GM08714 (cell line): ENCODE measurements around the gene SLC25A33.
"Not testable (repeated sequence)": the region's sequence is repeated elsewhere in the genome, so short reads cannot be mapped to it uniquely, and the experiment has no call there.

Source experiments
- H3K4me3 ChIP-seq: fragments of 200-500 bp; sonication (Bioruptor generic); 2 replicates; pipeline ENCODE4 v1.5.1; 2014; ENCODE audit warnings: mild to moderate bottlenecking, low read length, inconsistent platforms
- ZNF274 ChIP-seq: IDR thresholded peaks from 2 replicates; pipeline ENCODE4 v1.6.1; 2012; ENCODE audit warnings: mild to moderate bottlenecking, low read depth, low read length

The SLC25A33 gene

DNA sequence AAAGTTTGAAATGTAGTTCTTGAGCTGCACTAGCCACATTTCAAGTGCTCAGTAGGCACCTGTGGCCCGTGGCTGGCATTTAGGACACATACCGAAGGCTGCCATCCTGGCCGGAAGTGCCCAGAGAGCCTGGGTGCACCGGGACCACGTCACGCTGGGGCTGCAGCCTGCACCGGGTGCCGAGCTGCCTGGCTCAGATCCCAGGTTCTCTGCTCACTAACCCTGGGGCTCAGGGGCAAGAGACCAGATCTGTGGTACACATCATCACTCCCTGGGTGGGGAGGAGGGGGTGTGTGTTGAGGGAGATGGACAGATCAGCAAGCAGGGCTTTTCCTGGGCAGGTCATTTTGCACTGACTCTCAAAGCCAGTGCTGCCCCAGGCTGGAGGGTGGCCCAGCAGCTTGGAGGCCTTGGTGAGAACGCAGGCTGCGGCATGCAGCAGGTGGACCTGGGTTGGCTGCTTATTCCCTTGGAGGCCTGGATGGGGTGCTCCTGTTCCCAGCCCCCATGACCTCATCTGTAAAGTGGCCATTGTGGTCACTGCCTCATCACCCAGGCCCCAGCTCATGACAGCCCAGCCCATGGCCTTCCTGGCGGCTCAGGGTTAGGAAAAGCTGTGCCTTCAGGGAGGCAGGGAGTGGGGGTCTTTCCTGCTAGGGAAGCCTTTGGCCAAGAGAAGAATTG lies 73.0 kb downstream of the SLC25A33 start:
- H3K4me3 ChIP-seq = no peak overlapping the region
- no peak for TF ChIP-seq ZNF274

DNA sequence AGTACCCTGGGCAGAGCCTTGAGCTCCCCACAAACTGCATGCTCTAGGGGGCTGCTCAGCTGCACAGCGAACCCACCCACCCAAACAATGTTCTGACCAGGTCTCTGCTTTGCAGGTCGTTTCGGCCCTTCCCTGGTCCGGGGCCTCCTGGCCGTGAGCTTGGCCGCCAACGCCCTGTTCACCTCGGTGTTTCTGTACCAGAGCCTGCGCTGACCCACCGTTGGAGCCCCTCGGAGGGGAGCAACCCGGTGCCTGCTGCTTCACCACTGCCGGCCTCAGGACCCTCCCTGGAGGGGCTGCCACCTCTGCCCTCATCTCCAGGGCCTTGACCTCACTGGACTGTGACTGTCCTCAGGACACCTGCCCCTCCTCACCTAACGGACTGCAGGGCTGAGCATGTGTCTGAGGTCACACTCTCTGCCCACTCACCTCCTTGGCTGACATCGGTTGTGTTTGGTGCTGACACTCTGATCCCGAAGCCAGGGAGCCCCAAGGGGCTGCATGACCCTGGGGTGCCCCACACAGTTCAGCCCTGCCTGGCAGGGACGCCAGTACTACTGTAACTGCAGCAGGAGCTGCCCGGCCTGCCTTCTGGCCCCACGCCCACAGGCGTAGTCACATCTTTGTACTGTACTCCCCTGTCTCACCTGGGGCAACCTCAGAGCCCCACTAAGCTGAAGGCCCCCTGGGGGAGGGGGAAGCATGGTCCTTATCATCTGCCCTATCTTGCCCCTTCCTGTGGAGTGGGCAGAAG lies 73.8 kb downstream of the SLC25A33 start:
- no peak overlapping the region for H3K4me3 ChIP-seq
- TF ChIP-seq ZNF274 = no peak

DNA sequence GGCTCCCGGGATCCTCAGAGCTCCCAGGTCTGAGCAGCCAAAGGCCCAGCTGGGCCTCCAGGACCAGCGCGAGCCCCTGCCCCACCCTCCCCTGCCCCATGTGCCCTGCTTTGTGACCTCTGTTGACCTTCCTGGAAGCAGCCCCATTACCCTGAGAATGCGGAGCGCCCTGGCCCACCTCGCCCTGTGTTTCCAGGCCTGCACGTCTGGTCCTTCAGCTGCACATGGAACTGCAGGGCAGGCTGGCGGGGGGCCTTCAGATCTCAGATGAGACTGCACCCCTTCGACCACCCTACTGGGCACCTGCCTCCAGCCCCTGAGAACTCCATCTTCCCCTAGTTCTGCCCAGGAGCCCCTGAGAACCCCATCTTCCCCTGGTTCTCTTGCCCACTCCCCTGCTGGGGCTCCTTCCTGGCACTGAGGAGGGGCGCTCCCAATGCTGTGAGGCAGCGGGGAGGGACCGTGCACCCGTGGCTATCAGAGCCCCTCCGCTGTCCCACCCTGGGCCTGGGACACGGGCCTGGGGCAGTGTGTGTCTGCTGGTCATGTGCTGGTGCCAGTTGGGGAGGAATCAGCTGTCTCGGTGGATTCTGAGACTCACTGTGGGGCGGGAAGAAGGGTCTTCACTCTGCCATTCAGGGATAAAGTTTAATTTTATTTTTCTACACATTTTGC lies 74.5 kb downstream of the SLC25A33 start:
- no peak for TF ChIP-seq ZNF274
- no peak overlapping the region for H3K4me3 ChIP-seq

DNA sequence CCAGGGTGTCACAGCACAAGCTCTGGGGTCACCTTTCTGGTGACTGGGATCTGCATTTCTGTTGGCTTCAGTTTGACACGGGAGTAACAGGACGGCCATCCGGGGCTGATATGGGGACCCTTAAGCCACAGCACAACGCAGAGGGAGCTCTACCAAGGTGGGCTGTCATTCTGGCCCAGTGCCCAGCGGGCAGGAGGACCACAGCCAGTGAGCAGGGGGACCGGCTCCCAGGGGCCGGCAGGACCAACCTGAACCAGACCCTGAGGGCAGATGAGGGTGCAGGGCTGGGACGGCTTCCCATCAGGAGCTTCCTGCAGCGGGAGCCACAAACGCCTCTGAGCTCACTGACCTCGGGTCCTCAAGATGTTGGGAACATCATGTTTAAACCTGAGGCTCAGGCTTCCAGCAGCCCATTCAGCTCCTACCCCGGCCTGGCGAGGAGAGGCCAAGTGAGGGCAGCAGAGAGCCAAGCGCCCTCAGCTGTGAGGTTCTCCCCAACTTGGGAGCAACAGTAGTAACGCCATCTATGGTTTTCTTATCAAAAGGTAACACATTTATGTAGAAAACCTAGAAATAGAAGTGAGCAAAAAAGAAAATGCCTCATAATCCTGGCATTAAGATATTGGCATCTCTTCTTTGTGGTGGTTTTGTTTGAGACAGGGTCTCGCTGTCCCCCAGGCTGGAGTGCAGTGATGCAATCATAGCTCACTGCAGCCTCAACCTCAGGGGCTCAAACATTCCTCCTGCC lies 76.2 kb downstream of the SLC25A33 start:
- no peak for TF ChIP-seq ZNF274
- H3K4me3 ChIP-seq = no peak overlapping the region

DNA sequence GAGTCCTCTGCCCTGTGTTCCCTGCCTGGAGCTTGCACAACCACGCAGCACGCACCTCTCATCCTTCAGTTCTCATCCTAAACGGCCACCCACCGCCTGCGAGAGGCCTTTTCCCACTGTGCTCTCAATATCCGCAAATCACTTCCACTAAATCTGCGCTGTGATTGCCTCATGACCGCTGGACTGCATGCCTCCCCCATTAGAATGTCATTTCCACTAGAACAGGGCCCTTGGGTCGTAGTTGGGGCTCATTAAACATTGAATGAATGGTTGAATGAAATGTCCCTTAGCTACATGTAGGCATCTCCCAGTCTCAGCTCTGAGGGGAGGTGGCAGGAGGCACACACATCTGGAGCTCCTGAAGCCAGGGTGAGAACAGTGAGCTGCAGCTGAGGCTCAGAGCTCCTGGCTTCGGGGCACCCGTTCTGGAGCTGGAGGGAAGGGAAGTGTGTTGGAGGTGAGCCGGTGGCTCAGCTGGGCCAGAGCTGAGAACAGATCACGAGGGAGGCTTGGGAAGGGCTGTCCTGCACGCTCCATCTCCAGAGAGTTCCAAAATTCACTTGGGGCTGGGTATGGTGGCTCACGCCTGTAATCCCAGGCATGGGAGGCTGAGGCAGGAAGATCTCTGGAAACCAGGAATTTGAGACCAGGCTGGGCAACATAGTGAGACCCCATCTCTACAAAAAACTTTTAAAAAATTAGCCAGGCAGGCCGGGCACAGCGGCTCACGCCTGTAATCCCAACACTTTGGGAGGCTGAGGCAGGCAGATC lies 79.8 kb downstream of the SLC25A33 start:
- no peak for TF ChIP-seq ZNF274
- no peak overlapping the region for H3K4me3 ChIP-seq

DNA sequence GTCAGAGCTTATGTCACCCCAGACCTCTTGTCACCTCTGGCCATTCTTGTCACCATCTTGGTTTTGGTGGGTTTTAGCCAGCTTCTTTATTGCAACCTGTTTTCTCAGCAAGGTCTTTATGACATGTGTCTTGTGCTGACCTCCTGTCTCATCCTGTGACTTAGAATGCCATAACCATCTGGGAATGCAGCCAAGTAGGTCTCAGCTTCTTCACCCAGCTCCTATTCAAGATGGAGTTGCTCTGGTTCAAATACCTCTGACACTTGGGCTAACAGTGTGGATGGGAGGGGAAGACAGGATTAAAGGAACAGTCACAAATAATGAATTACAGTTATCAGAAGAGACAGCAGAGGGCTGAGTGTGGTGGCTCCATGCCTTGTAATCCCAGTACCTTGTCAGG lies 81.8 kb downstream of the SLC25A33 start:
- no peak for TF ChIP-seq ZNF274

DNA sequence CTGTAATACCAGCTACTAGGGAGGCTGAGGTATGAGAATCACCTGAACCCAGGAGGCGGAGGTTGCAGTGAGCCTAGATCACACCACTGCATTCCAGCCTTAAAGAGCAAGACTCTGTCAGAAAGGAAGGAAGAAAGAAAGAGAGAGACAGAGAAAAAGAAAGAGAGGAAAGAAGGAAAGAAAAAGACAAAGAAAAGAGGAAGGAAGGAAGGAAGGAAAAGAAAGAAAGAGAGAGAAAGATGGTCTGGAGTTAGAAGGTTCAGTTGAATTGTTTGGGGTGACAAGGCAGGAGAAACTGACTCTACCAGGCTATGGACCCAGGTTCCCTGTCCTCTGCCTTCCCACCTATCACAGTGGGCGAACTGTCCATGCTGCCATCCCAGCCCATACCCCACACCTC lies 84.8 kb downstream of the SLC25A33 start:
- no peak for TF ChIP-seq ZNF274
- no peak overlapping the region for H3K4me3 ChIP-seq

More for the DNA sequence above, 81.8 kb downstream of the SLC25A33 start:
- H3K4me3 ChIP-seq = no peak overlapping the region

DNA sequence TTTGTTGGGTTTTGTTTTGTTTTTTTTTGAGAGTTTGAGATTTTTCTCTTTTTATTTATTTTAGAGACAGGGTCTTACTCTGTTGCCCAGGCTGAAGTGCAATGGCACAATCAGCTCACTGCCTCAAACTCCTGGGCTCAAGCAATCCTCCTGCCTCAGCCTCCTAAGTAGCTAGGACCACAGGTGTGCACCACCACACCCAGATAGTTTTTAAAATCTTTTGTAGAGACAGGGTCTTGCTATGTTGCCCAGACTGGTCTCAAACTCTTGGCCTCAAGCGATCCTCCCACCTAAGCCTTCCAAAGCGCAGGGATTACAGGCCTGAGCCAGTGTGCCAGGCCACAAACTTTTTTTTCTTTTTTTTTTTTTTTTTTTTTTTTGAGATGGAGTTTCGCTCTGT lies 85.8 kb downstream of the SLC25A33 start:
- H3K4me3 ChIP-seq = not testable (repeated sequence)

DNA sequence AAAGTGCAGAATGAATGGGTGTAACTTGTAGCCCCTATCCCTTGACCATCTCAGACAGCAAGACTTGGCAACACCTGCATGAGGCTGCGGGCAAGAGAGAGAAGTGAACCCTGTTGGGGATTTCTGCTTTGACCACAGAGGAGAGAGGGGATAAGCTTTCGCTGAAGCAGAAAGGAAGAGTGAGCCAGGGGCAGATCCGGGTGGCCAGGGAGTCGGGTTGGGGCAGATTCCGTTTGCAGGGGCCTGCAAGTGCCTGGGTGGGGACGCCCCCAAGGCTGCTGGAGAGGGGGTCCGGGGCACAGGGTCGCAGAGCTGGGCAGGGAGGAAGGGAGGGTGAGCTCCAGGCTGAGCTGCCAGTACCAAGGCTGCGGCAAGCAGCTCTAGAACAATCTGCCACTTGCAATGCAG lies 86.9 kb downstream of the SLC25A33 start:
- peak overlapping the region; percentile 50; the same call in 1 of the 2 replicates for H3K4me3 ChIP-seq

DNA sequence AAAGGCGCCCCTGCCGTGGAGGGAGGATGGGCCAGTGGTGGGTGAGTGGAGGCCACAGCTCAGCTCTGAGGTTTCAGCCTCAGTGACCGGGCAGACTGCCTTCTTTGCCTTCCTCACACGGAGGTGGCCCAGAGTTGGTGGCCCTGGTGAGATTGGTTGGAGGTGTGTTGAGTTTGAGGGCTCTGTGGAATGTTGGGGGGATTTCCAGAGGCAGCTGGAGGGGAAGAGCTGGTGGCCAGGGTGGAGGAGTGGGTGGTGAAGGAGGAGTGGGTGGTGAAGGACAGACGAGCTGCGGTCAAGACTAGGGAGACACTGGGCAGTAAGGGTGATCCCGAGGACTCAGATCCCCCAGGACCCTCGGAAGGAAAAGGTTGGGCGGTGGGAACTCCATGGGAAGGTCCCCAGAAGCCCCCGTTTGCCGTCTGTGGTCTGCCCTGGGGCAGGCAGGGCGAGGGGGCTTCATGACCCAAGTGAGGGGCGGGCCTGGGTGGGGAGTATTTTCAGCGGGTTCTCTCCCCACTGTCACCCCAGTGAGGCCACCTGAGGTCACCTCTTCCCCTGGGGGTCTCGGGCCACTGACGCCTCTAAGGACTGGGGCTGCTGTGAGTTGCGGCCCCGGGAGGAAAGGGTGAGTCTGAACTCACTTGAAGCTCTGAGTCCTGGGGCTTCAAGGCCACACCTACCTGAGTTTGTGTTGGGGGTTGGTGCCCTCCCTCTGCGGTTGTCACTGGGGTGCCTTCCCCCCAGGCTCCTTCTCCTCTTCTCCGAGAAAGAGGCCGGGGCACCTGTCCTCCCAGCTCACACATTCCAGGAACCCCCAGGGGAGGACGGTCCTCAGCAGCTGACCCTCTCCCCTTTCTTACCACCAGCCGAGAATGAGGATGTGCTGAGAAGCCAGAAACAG lies 89.5 kb downstream of the SLC25A33 start:
- TF ChIP-seq ZNF274 = no peak
- H3K4me3 ChIP-seq = peak overlapping the region; percentile 3; the same call in 1 of the 2 replicates

More for the DNA sequence above, 86.9 kb downstream of the SLC25A33 start:
- no peak for TF ChIP-seq ZNF274

DNA sequence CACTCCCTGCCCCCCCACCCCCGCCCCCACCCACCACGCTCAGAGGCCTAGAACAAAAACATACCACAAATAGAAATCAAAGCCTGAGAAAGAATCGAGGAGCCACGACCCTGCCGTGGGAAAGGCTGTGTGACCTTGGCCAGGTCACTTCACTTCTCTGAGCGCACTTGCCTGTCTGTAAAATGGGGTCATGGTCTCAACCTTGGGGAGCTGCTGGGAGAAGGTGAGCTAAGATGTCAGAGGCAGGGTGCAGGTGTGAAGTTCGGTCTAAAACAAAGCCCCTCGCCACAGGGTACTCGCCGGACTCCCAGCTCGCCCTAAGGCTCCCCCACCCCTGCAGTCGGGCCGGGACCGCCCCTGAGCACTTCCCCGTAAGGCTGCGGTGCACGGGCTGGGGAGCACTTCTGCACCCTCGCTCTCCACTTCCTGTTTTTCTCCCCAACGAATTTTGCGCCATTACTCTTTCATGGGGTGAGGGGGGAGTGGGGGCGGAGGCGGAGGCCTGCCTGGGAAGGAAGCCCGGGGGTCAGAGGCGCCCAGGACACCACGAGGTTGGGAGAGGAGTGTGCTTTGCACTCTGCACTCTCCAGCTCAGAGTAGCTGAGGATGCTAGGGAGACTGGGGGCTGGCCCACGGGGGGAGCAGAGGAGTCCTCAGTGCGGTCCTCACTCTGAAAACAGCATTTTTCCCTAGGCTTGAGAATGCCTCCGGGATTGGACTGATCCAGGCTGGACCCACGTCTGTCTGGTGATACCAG lies 90.4 kb downstream of the SLC25A33 start:
- no peak for TF ChIP-seq ZNF274
- H3K4me3 ChIP-seq = peak overlapping the region; percentile 60; the same call in 1 of the 2 replicates
